B cell (primary cell): ENCODE data around the gene KIF7.

Experiments used
- EZH2 ChIP-seq: IDR thresholded peaks from 2 replicates; pipeline ENCODE4 v1.6.1; 2012; ENCODE audit warnings: borderline replicate concordance, low read depth, mild to moderate bottlenecking, moderate library complexity, low read length; ENCODE audit not compliant: insufficient read depth, poor library complexity, severe bottlenecking
- TF ChIP-seq, protein P1 (sequence below): fragments of 200-600 bp; IDR thresholded peaks from one replicate; pipeline ENCODE4 v1.8.0; 2022; ENCODE audit warnings: antibody characterized with exemption, mild to moderate bottlenecking

DNA sequence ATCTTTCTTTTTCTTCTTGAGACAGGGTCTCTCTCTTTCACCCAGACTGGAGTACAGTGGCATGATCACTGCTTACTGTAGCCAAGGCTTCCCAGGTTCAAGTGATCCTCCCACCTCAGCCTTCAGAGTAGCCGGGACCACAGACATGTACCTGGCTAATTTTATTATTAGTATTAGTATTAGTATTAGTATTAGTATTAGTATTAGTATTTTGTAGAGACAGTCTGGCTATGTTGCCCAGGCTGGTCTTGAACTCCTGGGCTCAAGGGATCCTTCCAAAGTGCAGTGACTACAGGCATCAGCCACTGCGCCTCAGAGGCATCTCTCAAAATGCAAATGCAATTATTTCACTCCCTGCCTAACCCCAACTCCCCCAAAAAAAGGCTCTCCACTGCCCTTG, 1.7 kb downstream of the KIF7 start:
- TF ChIP-seq EZH2: no peak
- TF ChIP-seq, protein P1, sequence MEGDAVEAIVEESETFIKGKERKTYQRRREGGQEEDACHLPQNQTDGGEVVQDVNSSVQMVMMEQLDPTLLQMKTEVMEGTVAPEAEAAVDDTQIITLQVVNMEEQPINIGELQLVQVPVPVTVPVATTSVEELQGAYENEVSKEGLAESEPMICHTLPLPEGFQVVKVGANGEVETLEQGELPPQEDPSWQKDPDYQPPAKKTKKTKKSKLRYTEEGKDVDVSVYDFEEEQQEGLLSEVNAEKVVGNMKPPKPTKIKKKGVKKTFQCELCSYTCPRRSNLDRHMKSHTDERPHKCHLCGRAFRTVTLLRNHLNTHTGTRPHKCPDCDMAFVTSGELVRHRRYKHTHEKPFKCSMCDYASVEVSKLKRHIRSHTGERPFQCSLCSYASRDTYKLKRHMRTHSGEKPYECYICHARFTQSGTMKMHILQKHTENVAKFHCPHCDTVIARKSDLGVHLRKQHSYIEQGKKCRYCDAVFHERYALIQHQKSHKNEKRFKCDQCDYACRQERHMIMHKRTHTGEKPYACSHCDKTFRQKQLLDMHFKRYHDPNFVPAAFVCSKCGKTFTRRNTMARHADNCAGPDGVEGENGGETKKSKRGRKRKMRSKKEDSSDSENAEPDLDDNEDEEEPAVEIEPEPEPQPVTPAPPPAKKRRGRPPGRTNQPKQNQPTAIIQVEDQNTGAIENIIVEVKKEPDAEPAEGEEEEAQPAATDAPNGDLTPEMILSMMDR: no peak
